ENCODE results near the gene TMEM240.
"Not testable (repeated sequence)": the region's sequence is repeated elsewhere in the genome, so short reads cannot be mapped to it uniquely, and the experiment has no call there.

TMEM240 gene

GRCh38 chr1:1489861-1490260, 50.6 kb downstream of the TMEM240 start:
- TF ChIP-seq, protein P1, sequence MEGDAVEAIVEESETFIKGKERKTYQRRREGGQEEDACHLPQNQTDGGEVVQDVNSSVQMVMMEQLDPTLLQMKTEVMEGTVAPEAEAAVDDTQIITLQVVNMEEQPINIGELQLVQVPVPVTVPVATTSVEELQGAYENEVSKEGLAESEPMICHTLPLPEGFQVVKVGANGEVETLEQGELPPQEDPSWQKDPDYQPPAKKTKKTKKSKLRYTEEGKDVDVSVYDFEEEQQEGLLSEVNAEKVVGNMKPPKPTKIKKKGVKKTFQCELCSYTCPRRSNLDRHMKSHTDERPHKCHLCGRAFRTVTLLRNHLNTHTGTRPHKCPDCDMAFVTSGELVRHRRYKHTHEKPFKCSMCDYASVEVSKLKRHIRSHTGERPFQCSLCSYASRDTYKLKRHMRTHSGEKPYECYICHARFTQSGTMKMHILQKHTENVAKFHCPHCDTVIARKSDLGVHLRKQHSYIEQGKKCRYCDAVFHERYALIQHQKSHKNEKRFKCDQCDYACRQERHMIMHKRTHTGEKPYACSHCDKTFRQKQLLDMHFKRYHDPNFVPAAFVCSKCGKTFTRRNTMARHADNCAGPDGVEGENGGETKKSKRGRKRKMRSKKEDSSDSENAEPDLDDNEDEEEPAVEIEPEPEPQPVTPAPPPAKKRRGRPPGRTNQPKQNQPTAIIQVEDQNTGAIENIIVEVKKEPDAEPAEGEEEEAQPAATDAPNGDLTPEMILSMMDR (IDR thresholded peaks at IDR 0.05; ENCODE audit: insufficient read depth, missing control alignments), result no peak
- FAIRE-seq (no peak), DNase-seq (ENCODE audit: insufficient read length, low spot score) (no peak)

- DNase-seq (ENCODE audit: insufficient read length, low spot score), result no peak
- TF ChIP-seq, protein P1 (IDR thresholded peaks at IDR 0.05; ENCODE audit: insufficient read depth, missing control alignments), result no peak
- FAIRE-seq, result no peak
These were observed 51.2 kb downstream of the TMEM240 start for GRCh38 chr1:1489231-1489630.

DNA sequence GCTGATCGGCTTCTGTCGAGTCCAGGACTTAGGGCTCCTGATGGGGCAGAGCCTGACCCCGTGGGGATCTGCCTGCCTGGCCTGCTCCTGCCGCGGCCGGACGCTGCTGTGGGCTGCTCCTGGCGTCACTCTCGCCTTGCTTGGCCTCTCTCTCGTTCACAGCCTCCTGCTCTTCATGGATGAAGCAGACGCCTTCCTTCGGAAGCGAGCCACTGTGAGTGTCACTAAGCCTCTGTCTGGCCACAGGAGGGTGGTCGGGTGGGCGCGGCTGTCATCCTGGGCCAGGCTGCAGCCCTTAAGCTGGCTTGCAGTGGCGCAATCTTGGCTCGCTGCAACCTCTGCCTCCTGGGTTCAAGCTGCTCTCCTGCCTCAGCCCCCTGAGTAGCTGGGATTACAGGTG, 52.7 kb downstream of the TMEM240 start:
- TF ChIP-seq, protein P1 (IDR thresholded peaks at IDR 0.05; ENCODE audit: insufficient read depth, missing control alignments), result no peak

GRCh38 chr1:1485755-1486317, 54.6 kb downstream of the TMEM240 start:
- not testable (repeated sequence) for FAIRE-seq; DNase-seq (ENCODE audit: insufficient read length, low spot score)

More for the DNA sequence above, 52.7 kb downstream of the TMEM240 start:
- FAIRE-seq (no peak), DNase-seq (ENCODE audit: insufficient read length, low spot score) (no peak)

- not testable (repeated sequence) for FAIRE-seq; DNase-seq (ENCODE audit: insufficient read length, low spot score)
These were observed 55.3 kb downstream of the TMEM240 start for GRCh38 chr1:1484976-1485750.
